IMR-90 (cell line): Measurements from ENCODE around the gene ELMOD3. TPM values are rescaled to one million over a fixed set of nuclear protein-coding genes. Genes with fewer than 3 reads are reported as not detected.
"Not testable (repeated sequence)": the region's sequence is repeated elsewhere in the genome, so short reads cannot be mapped to it uniquely, and the experiment has no call there.

Experiments used
- ATAC-seq: fragments of 200-7000 bp; cut with Tn5 transposase; 2 replicates; pipeline ENCODE4 v1.9.1; 2020; ENCODE audit warnings: low read depth, mild to moderate bottlenecking, moderate library complexity
- BruUV-seq: library from RNA; stranded (reverse); fragments of 400-500 nt; replicated peaks from 2 replicates; lab custom pipeline; 2021; lab: Mats Ljungman, UMichigan
- CTCF ChIA-PET: fragments of 300-600 bp; formaldehyde crosslinking; extraction: SDS; loops from one replicate; lab custom pipeline; 2021; ENCODE audit warnings: antibody characterized with exemption; lab: Yijun Ruan, JAX
- POLR2A ChIA-PET: fragments of 300-600 bp; sonication (Branson Sonifier 250); formaldehyde crosslinking; loops from one replicate; lab custom pipeline; 2022; ENCODE audit warnings: antibody characterized with exemption; ENCODE audit not compliant: unreplicated experiment; lab: Charles Lee
- DNase-seq: peaks from one replicate; pipeline ENCODE4 v3.0.0; 2013
- H2AFZ ChIP-seq: replicated peaks from 2 replicates; pipeline ENCODE3; 2013; ENCODE audit warnings: low read length, mild to moderate bottlenecking; ENCODE audit not compliant: poor library complexity
- H2AK5ac ChIP-seq: 2 replicates; pipeline ENCODE4 v1.6.1; 2013; ENCODE audit warnings: low read depth, low read length, inconsistent platforms
- H2AK9ac ChIP-seq: replicated peaks from 2 replicates; pipeline ENCODE3; 2013; ENCODE audit warnings: mild to moderate bottlenecking, low read depth, low read length, moderate library complexity; ENCODE audit not compliant: poor library complexity
- H2BK120ac ChIP-seq: 2 replicates; pipeline ENCODE4 v1.6.1; 2013; ENCODE audit warnings: low read depth, low read length, inconsistent platforms
- H2BK15ac ChIP-seq: 3 replicates; pipeline ENCODE4 v1.6.1; 2013; ENCODE audit warnings: low read depth, low read length, inconsistent platforms
- H2BK20ac ChIP-seq: 2 replicates; pipeline ENCODE4 v1.6.1; 2013; ENCODE audit warnings: low read depth, mild to moderate bottlenecking, inconsistent platforms, low read length, moderate library complexity
- H2BK5ac ChIP-seq: 2 replicates; pipeline ENCODE4 v1.6.1; 2013; ENCODE audit warnings: mild to moderate bottlenecking, low read depth, low read length, inconsistent platforms; ENCODE audit not compliant: poor library complexity, severe bottlenecking
- H3K14ac ChIP-seq: replicated peaks from 2 replicates; pipeline ENCODE4 v1.6.1; 2013; ENCODE audit warnings: low read depth, low read length, inconsistent platforms
- H3K18ac ChIP-seq: 2 replicates; pipeline ENCODE4 v1.6.1; 2013; ENCODE audit warnings: low read depth, low read length, control low read depth
- H3K23ac ChIP-seq: 2 replicates; pipeline ENCODE4 v1.6.1; 2013; ENCODE audit warnings: low read depth, low read length, inconsistent platforms
- H3K27ac ChIP-seq: 2 replicates; pipeline ENCODE4 v1.5.1; 2013; ENCODE audit warnings: mild to moderate bottlenecking, control low read depth, low read length; ENCODE audit not compliant: insufficient read depth
- H3K27me3 ChIP-seq: 2 replicates; pipeline ENCODE4 v1.6.1; 2013; ENCODE audit warnings: low read length; ENCODE audit not compliant: control insufficient read depth, insufficient read depth
- H3K36me3 ChIP-seq: 2 replicates; pipeline ENCODE4 v1.6.1; 2013; ENCODE audit warnings: low read length, mixed read lengths; ENCODE audit not compliant: control insufficient read depth, insufficient read depth
- H3K4ac ChIP-seq: 2 replicates; pipeline ENCODE4 v1.6.1; 2013; ENCODE audit warnings: low read depth, low read length, inconsistent platforms
- H3K4me1 ChIP-seq: 2 replicates; pipeline ENCODE4 v1.6.1; 2013; ENCODE audit warnings: low read length, mixed read lengths; ENCODE audit not compliant: control insufficient read depth, insufficient read depth
- H3K4me2 ChIP-seq: 2 replicates; pipeline ENCODE4 v1.6.1; 2013; ENCODE audit warnings: low read depth, mild to moderate bottlenecking, control low read depth, low read length, moderate library complexity
- H3K4me3 ChIP-seq: 2 replicates; pipeline ENCODE4 v1.5.1; 2013; ENCODE audit warnings: low read depth, mild to moderate bottlenecking, control low read depth, low read length, moderate library complexity; ENCODE audit not compliant: insufficient read depth
- H3K56ac ChIP-seq: 2 replicates; pipeline ENCODE4 v1.6.1; 2013; ENCODE audit warnings: low read length, inconsistent platforms; ENCODE audit not compliant: insufficient read depth; ENCODE audit errors: extremely low read depth
- H3K79me1 ChIP-seq, 2 experiments: 2 replicates each; pipeline ENCODE4 v1.6.1; 2013; ENCODE audit warnings: low read length in 2 of 2, inconsistent platforms in 1 of 2, low read depth in 1 of 2
- H3K9ac ChIP-seq: 2 replicates; pipeline ENCODE4 v1.6.1; 2013; ENCODE audit warnings: low read depth, low read length, control low read depth
- H3K9me1 ChIP-seq: 2 replicates; pipeline ENCODE4 v1.6.1; 2013; ENCODE audit warnings: low read length, inconsistent platforms; ENCODE audit not compliant: insufficient read depth
- H3K9me3 ChIP-seq: 2 replicates; pipeline ENCODE4 v1.6.1; 2013; ENCODE audit warnings: low read length; ENCODE audit not compliant: control insufficient read depth, insufficient read depth
- H4K20me1 ChIP-seq: 2 replicates; pipeline ENCODE4 v1.6.1; 2013; ENCODE audit warnings: low read length, inconsistent platforms; ENCODE audit not compliant: insufficient read depth
- H4K5ac ChIP-seq: 2 replicates; pipeline ENCODE4 v1.6.1; 2013; ENCODE audit warnings: mild to moderate bottlenecking, low read depth, low read length, control low read depth
- H4K8ac ChIP-seq, 2 experiments: 2 replicates each; pipeline ENCODE4 v1.6.1; 2013; ENCODE audit warnings: low read depth in 2 of 2, low read length in 2 of 2, control low read depth in 1 of 2, inconsistent platforms in 1 of 2
- H4K91ac ChIP-seq: 2 replicates; pipeline ENCODE4 v1.6.1; 2013; ENCODE audit warnings: low read depth, low read length, inconsistent platforms; ENCODE audit not compliant: insufficient read depth
- WGBS, 2 experiments: methylation state at CpG; one replicate each; pipeline versions ENCODE4 v1.1.5 to v1.1.7; 2013; ENCODE audit warnings: missing lambda C conversion rate in 2 of 2; ENCODE audit not compliant: insufficient read length in 1 of 2; ENCODE audit errors: extremely low coverage in 2 of 2; 5-methylcytosine and 5-hydroxymethylcytosine counted together
- dilution Hi-C: fragments of 300-500 bp; cut with HindIII; formaldehyde crosslinking; loops from one replicate; pipeline ENCODE4 v1.14.3; 2018; ENCODE audit warnings: low sequenced_read_pairs; ENCODE audit not compliant: unreplicated experiment
- in situ Hi-C: fragments of 300-500 bp; cut with MboI; formaldehyde crosslinking; loops from 3 replicates; pipeline ENCODE4 v1.14.3; 2019; ENCODE audit warnings: low sequenced_read_pairs, inconsistent platforms, mixed read lengths
- intact Hi-C: fragments of 100-400 bp; cut with micrococcal nuclease; formaldehyde crosslinking; loops from 2 replicates; pipeline ENCODE4 v1.10.0; 2022
- polyA plus RNA-seq, 3 experiments: library from polyadenylated mRNA; depleted of rRNA; stranded (reverse); fragments of >200 nt; gene quantifications; 2 replicates each; pipeline ENCODE4 v1.2.3, GENCODE V29; 2012; ENCODE audit warnings: low replicate concordance in 1 of 3
- total RNA-seq: library from RNA; depleted of rRNA; stranded (reverse); fragments of >200 nt; gene quantifications from 2 replicates; pipeline ENCODE4 v1.2.3, GENCODE V29; 2012

Gene ELMOD3
- total and polyA plus RNA-seq, 2 of the 4 experiments (the other 2 are of a cell fraction) = 13.1 to 20.7 TPM

GRCh38 chr2:85333877-85334276 is 20.7 kb upstream of the ELMOD3 start:
- H4K20me1 ChIP-seq, H3K9me1 ChIP-seq, H3K9me3 ChIP-seq, POLR2A ChIA-PET, H2BK20ac ChIP-seq, DNase-seq, H2AFZ ChIP-seq, H3K27ac ChIP-seq, CTCF ChIA-PET, H3K56ac ChIP-seq, H3K36me3 ChIP-seq, H3K27me3 ChIP-seq, H3K18ac ChIP-seq, H3K4me2 ChIP-seq, H3K9ac ChIP-seq, dilution Hi-C loops, H2AK9ac ChIP-seq, H2BK15ac ChIP-seq, H4K5ac ChIP-seq, intact Hi-C loops, H4K91ac ChIP-seq, H3K4ac ChIP-seq, H2AK5ac ChIP-seq, H3K14ac ChIP-seq, BruUV-seq, H2BK5ac ChIP-seq, ATAC-seq, in situ Hi-C loops, H2BK120ac ChIP-seq, H3K79me1 ChIP-seq, H3K4me1 ChIP-seq, H4K8ac ChIP-seq, H3K23ac ChIP-seq, H3K4me3 ChIP-seq: not testable (repeated sequence)
- WGBS, 2 experiments = no CpG with 5 or more reads among the region's 4 CpGs
